Endothelial cell (in vitro differentiated cells): Measurements from ENCODE around the gene KDM5B. TPM values are rescaled to one million over a fixed set of nuclear protein-coding genes. Genes with fewer than 3 reads are reported as not detected.
A peak's percentile ranks its signal among the peaks of the same experiment; 100 is the strongest.
"Not testable (repeated sequence)": the region's sequence is repeated elsewhere in the genome, so short reads cannot be mapped to it uniquely, and the experiment has no call there.

ENCODE experiments used
- DNase-seq: peaks from one replicate; pipeline ENCODE4 v3.0.0; 2021; ENCODE audit warnings: low spot score
- H3K27ac Mint-ChIP-seq: one replicate; pipeline ENCODE4 v1.8.0; 2021; ENCODE audit warnings: mixed read lengths, inconsistent platforms; ENCODE audit not compliant: unreplicated experiment
- H3K27me3 Mint-ChIP-seq: one replicate; pipeline ENCODE4 v1.8.0; 2021; ENCODE audit warnings: mild to moderate bottlenecking, moderate library complexity, mixed read lengths, inconsistent platforms; ENCODE audit not compliant: unreplicated experiment
- H3K36me3 Mint-ChIP-seq: one replicate; pipeline ENCODE4 v1.8.0; 2021; ENCODE audit warnings: mild to moderate bottlenecking, low read depth, mixed read lengths, inconsistent platforms; ENCODE audit not compliant: unreplicated experiment
- H3K4me1 Mint-ChIP-seq: one replicate; pipeline ENCODE4 v1.8.0; 2021; ENCODE audit warnings: mild to moderate bottlenecking, mixed read lengths, inconsistent platforms; ENCODE audit not compliant: unreplicated experiment
- H3K4me3 Mint-ChIP-seq: one replicate; pipeline ENCODE4 v1.8.0; 2021; ENCODE audit warnings: mild to moderate bottlenecking, mixed read lengths, inconsistent platforms; ENCODE audit not compliant: unreplicated experiment
- H3K9me3 Mint-ChIP-seq: one replicate; pipeline ENCODE4 v1.8.0; 2021; ENCODE audit warnings: mixed read lengths, inconsistent platforms; ENCODE audit not compliant: unreplicated experiment
- total RNA-seq: library from RNA; stranded (reverse); fragmentation: NEBNext Ultra II Directional; extraction: Animal tissue kit (Norgen Biotek cat#: 25700); gene quantifications from one replicate; pipeline ENCODE4 v1.2.1, GENCODE V29; 2021; ENCODE audit not compliant: unreplicated experiment
- TF ChIP-seq, protein P1 (sequence below): fragments of 200-600 bp; sonication (generic); IDR thresholded peaks from one replicate; pipeline ENCODE4 v1.5.0; 2021; ENCODE audit warnings: antibody characterized with exemption; ENCODE audit not compliant: unreplicated experiment

KDM5B gene
- total RNA-seq, 1 donor from 2014 or later = 195 TPM

- Mint-ChIP-seq H3K27ac (no peak overlapping the region), H3K27me3 (no peaks in the 10 kb centered on the region), H3K36me3 (no peaks in the 10 kb centered on the region), H3K4me3 (no peak overlapping the region), H3K9me3 (no peaks in the 10 kb centered on the region), H3K4me1 (peaks cover 23% of the 10 kb centered on the region)
- DNase-seq = no peak
- TF ChIP-seq, protein P1, sequence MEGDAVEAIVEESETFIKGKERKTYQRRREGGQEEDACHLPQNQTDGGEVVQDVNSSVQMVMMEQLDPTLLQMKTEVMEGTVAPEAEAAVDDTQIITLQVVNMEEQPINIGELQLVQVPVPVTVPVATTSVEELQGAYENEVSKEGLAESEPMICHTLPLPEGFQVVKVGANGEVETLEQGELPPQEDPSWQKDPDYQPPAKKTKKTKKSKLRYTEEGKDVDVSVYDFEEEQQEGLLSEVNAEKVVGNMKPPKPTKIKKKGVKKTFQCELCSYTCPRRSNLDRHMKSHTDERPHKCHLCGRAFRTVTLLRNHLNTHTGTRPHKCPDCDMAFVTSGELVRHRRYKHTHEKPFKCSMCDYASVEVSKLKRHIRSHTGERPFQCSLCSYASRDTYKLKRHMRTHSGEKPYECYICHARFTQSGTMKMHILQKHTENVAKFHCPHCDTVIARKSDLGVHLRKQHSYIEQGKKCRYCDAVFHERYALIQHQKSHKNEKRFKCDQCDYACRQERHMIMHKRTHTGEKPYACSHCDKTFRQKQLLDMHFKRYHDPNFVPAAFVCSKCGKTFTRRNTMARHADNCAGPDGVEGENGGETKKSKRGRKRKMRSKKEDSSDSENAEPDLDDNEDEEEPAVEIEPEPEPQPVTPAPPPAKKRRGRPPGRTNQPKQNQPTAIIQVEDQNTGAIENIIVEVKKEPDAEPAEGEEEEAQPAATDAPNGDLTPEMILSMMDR = no peak
Observed at GRCh38 chr1:202796670-202797069, 11.6 kb downstream of the KDM5B start.

DNA sequence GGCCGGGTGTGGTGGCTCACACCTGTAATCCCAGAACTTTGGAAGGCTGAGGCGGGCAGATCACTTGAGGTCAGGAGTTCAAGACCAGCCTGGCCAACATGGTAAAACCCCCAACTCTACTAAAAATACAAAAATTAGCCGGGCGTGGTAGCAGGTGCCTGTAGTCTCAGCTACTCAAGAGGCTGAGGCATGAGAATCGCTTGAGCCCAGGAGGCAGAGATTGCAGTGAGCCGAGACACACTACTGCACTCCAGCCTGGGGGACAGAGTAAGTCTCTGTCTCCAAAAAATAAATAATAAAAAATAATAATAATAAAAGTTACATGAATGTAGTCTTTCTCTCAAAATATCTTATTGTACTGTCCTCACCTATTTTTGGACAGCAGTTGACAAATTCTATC lies 13.3 kb downstream of the KDM5B start:
- H3K27me3 Mint-ChIP-seq, H3K4me3 Mint-ChIP-seq, H3K27ac Mint-ChIP-seq, DNase-seq, H3K36me3 Mint-ChIP-seq, H3K9me3 Mint-ChIP-seq: not testable (repeated sequence)
- peaks cover 26% of the 10 kb centered on the region for H3K4me1 Mint-ChIP-seq

- Mint-ChIP-seq H3K9me3 (no peaks in the 10 kb centered on the region), H3K36me3 (no peaks in the 10 kb centered on the region), H3K27me3 (no peaks in the 10 kb centered on the region), H3K4me3 (no peak overlapping the region), H3K27ac (no peak overlapping the region), H3K4me1 (peaks cover 26% of the 10 kb centered on the region)
- TF ChIP-seq, protein P1 = no peak
- DNase-seq = no peak
Observed at GRCh38 chr1:202794051-202794740, 14.0 kb downstream of the KDM5B start.

DNA sequence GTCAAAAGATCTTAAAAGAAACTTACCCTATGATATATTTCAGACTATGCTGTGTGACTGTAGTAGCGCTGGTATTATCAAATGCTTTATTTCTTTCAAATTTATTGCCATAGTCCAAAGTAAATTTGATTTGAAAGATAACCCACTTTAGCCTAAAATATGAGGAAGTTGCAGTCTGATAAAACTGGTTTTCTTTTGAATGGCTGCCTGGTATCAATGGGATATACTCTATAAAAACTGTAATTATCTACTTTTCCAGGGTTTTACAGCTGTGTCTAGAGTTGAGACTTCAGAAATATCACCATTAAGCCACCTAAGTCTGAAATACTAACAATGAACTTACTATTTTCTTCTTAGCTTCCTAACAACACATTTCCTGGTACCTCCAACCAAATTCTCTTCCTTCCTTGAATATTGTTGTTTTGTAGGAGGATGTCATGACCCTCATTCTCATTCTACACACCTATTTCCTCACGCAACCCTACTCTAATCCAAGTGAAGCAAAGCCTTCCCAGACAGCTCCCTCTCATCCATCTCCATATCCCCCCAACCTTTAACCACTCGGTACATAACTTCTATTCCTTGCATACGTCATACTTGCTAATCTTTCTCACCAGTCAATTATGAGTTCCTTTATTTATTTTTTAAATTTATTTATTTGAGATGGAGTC lies 17.0 kb downstream of the KDM5B start:
- H3K4me3 Mint-ChIP-seq = no peak overlapping the region
- H3K4me1 Mint-ChIP-seq = peaks cover 23% of the 10 kb centered on the region
- DNase-seq = no peak
- no peaks in the 10 kb centered on the region for H3K9me3 Mint-ChIP-seq
- H3K36me3 Mint-ChIP-seq = no peaks in the 10 kb centered on the region
- no peaks in the 10 kb centered on the region for H3K27me3 Mint-ChIP-seq
- TF ChIP-seq, protein P1 = no peak
- H3K27ac Mint-ChIP-seq = peak overlapping the region; percentile 65

- TF ChIP-seq, protein P1 = no peak
- Mint-ChIP-seq H3K27ac (peak overlapping the region; percentile 48), H3K27me3 (no peaks in the 10 kb centered on the region), H3K4me3 (peak overlapping the region; percentile 52), H3K4me1 (peaks cover 23% of the 10 kb centered on the region), H3K9me3 (no peaks in the 10 kb centered on the region), H3K36me3 (no peaks in the 10 kb centered on the region)
- DNase-seq = no peak
Observed at GRCh38 chr1:202788800-202789199, 19.4 kb downstream of the KDM5B start.
